ENCODE results near the gene MAPK7.

MAPK7 gene

GRCh38 chr17:19368229-19368628 lies 10.1 kb upstream of the MAPK7 start (continued):
- TF ChIP-seq ZNF280C (tag by site-specific recombination; IDR thresholded peaks at IDR 0.05) (no peak), ZNF266 (tag by site-specific recombination; IDR thresholded peaks at IDR 0.05; ENCODE audit: low read depth) (no peak), FEZF1 (tag by site-specific recombination; IDR thresholded peaks at IDR 0.05) (no peak)

- ChIA-PET POLR2A (interaction anchor here (2.4 kb wide), 1 partner anchor 9 kb away, joined by 10 read pairs; the partner anchor contains the start of gene MAPK7), CTCF (interaction anchor here (0.8 to 1.2 kb wide), 2 partner anchors 78 to 171 kb away, joined by 3 to 4 read pairs; no protein-coding TSS in a partner anchor)
- Histone ChIP-seq H3K9me3 (ENCODE audit: control insufficient read depth, insufficient read depth, low read depth, low read length) (no peaks in the 10 kb centered on the region), H3K4me3 (ENCODE audit: low read depth, low read length) (no peak overlapping the region), H3K27ac (ENCODE audit: extremely low read depth, low read depth, low read length) (no peak overlapping the region), H3K36me3 (ENCODE audit: control insufficient read depth in 2 of 2, insufficient read depth in 1 of 2, low read length in 2 of 2) (no peaks in the 10 kb centered on the region), H3K4me1 (ENCODE audit: control insufficient read depth, insufficient read depth, low read length) (no peaks in the 10 kb centered on the region; the same call in 1 of the 2 replicates)
- TF ChIP-seq ZNF621 (tag by site-specific recombination; IDR thresholded peaks at IDR 0.05) = no peak
- no peak for TF ChIP-seq ZNF837 (tag by site-specific recombination; IDR thresholded peaks at IDR 0.05)
- peak; percentile 84 for TF ChIP-seq ZNF112 (tag by site-specific recombination; IDR thresholded peaks at IDR 0.05)
- TF ChIP-seq ZBTB20 (tag by site-specific recombination; IDR thresholded peaks at IDR 0.05) = no peak
- TF ChIP-seq OVOL3 (tag by site-specific recombination; IDR thresholded peaks at IDR 0.05) = no peak
- TF ChIP-seq ZNF785 (tag by site-specific recombination; IDR thresholded peaks at IDR 0.05) = no peak
- no peak for TF ChIP-seq ZNF157 (tag by site-specific recombination; IDR thresholded peaks at IDR 0.05)
- TF ChIP-seq ZNF585B (tag by site-specific recombination; IDR thresholded peaks at IDR 0.05) = no peak
- TF ChIP-seq RBAK (tag by site-specific recombination; IDR thresholded peaks at IDR 0.05) = no peak
- peak; percentile 66 for TF ChIP-seq ZNF623 (tag by site-specific recombination; IDR thresholded peaks at IDR 0.05)
- no peak for TF ChIP-seq ZBTB26 (tag by site-specific recombination; optimal IDR thresholded peaks at IDR 0.05)
- no peak for TF ChIP-seq ZNF184 (tag by site-specific recombination; IDR thresholded peaks at IDR 0.05)
- no peak for TF ChIP-seq WT1 (tag by site-specific recombination; IDR thresholded peaks at IDR 0.05)
- no peak for TF ChIP-seq ZNF202 (tag by site-specific recombination; IDR thresholded peaks at IDR 0.05; ENCODE audit: borderline replicate concordance)
- TF ChIP-seq ZNF16 (tag by site-specific recombination; IDR thresholded peaks at IDR 0.05; ENCODE audit: low read depth) = no peak
- no peak for TF ChIP-seq ZNF530 (tag by site-specific recombination; IDR thresholded peaks at IDR 0.05; ENCODE audit: low read depth)
- no peak for TF ChIP-seq ZNF624 (tag by site-specific recombination; IDR thresholded peaks at IDR 0.05)
- no peak for TF ChIP-seq ZNF138 (tag by site-specific recombination; IDR thresholded peaks at IDR 0.05; ENCODE audit: borderline replicate concordance)
Observed at GRCh38 chr17:19369107-19369778, 9.1 kb upstream of the MAPK7 start.
